Kidney glomerular epithelial cell (primary cell): ENCODE data around the gene AQP12B.

Experiments used
- DNase-seq: peaks from one replicate; lab custom pipeline; 2025; lab: John Stamatoyannopoulos, UW

The AQP12B gene

GRCh38 chr2:240632306-240632721 is 50.4 kb downstream of the AQP12B start:
- DNase-seq: no peak

DNA sequence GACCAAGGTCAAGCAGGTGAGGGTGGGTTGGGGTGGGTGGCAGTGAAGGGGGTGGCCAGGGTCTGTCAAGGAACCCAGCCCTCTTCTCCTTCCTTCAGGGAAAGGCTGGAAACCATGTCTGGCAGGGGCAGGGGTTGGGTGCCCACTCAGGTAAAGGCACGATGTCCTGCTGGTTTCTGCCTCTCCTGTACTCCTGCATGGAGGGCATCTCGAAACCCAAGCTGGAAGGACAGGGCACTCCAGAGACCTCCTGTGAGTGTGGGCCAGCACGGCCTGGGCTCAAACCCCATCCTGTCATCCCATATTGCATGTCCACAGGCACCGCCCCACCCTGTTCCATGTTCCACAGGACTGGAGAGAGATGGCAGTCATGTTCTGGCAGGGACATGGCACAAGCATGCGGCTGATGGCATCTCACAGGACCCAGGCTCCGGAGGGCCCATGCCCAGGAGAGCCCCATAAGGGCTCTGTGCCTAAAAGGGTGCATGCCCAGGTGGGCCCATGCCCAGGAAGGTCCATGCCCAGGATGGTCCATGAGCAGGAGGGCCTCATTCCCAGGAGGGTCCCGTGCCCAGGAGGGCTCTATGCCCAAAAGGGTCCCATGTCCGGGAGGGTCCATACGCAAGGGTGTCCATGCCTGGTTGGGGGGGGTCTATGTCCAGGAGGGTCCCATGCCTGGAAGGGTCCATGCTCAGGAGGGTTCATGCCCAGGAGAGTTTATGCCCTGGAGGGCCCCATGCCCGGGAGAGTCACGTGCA is 51.0 kb downstream of the AQP12B start:
- DNase-seq: no peak

DNA sequence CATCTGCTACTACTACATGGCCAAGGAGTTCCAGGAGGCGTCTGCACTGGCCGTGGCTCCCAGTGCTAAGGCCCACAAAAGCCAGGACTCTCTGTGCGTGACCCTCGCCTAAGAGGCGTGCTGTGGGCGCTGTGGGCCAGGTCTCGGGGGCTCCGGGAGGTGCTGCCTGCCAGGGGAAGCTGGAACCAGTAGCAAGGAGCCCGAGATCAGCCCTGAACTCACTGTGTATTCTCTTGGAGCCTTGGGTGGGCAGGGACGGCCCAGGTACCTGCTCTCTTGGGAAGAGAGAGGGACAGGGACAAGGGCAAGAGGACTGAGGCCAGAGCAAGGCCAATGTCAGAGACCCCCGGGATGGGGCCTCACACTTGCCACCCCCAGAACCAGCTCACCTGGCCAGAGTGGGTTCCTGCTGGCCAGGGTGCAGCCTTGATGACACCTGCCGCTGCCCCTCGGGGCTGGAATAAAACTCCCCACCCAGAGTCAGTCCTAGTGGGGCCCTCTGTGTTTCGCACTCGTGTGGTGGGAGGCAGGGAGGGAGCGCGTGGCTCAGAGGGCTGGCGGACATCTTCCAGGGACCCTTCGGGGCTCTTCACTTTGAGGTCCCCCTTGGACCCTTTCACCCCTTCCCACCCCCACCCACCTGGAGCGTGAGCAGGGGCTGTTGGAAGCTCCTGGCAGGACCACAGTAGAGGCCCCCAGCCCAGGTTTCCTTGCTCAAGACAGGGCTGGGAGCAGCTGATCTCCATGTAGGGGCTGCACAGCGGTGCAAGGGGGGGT is 51.7 kb downstream of the AQP12B start:
- no peak for DNase-seq

DNA sequence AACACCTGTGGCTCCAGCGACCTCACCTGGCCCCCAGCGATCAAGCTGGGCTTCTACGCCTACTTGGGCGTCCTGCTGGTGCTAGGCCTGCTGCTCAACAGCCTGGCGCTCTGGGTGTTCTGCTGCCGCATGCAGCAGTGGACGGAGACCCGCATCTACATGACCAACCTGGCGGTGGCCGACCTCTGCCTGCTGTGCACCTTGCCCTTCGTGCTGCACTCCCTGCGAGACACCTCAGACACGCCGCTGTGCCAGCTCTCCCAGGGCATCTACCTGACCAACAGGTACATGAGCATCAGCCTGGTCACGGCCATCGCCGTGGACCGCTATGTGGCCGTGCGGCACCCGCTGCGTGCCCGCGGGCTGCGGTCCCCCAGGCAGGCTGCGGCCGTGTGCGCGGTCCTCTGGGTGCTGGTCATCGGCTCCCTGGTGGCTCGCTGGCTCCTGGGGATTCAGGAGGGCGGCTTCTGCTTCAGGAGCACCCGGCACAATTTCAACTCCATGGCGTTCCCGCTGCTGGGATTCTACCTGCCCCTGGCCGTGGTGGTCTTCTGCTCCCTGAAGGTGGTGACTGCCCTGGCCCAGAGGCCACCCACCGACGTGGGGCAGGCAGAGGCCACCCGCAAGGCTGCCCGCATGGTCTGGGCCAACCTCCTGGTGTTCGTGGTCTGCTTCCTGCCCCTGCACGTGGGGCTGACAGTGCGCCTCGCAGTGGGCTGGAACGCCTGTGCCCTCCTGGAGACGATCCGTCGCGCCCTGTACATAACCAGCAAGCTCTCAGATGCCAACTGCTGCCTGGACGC is 52.5 kb downstream of the AQP12B start:
- DNase-seq: no peak

- no peak for DNase-seq
These were observed 53.1 kb downstream of the AQP12B start for GRCh38 chr2:240629619-240629967.

DNA sequence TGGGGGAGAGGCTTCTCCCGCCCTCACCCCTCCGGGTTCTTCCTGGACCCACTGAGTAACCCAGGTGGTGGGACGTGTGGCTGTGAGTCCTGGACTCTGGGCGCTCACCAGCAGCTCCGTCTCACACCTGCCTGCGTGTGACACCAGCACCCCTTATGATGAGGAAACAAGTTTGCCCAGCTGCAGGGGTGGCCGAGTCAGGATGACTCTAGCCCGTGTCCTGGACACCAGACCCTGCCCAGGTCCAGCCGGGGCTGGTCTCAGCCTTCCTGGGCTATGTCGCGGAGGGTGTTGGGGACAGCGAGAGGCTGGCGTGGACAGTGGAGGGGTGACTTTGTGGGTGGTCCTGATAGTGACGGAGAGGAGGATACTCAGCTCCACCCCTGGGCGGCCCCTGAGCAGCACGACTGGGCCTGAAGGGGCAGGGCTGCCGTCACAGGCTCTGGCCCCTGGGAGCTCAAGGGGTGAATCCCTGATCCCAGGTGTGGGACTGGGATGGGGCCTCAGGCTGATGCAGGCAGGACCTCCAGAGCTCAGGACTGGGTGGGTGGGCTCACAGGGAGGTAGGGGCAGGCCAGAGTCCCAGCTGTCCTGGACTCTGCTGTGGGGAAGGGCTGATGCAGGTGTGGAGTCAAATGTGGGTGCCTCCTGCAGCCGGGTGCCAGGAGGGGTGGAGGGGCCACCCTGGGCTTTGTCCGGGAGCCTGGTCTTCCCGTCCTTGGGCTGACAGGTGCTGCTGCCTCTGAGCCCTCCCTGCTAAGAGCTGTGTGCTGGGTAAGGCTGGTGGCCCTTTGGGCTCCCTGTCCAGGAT is 53.7 kb downstream of the AQP12B start:
- no peak for DNase-seq

GRCh38 chr2:240628507-240628807 is 54.2 kb downstream of the AQP12B start:
- no peak for DNase-seq

GRCh38 chr2:240627736-240628506 is 54.8 kb downstream of the AQP12B start:
- no peak for DNase-seq

- DNase-seq: no peak
These were observed 56.0 kb downstream of the AQP12B start for GRCh38 chr2:240626531-240627300.
